ENCODE results near the gene PCLAF.
"Not testable (repeated sequence)": the region's sequence is repeated elsewhere in the genome, so short reads cannot be mapped to it uniquely, and the experiment has no call there.

GRCh38 chr15:64380130-64380870 is 941 bp downstream of the PCLAF start:
- not testable (repeated sequence) for TF ChIP-seq CTCF (conservative IDR thresholded peaks at IDR 0.05; ENCODE audit: low read depth, low read length); SMC3 (IDR thresholded peaks at IDR 0.05; ENCODE audit: low read depth, low read length); RAD21 (IDR thresholded peaks at IDR 0.05; ENCODE audit: low read length); FOS (IDR thresholded peaks at IDR 0.05; ENCODE audit: low read depth, low read length); POLR2A (IDR thresholded peaks at IDR 0.05; ENCODE audit: low read depth, low read length); RFX5 (IDR thresholded peaks at IDR 0.05; ENCODE audit: low read depth, low read length); MXI1 (IDR thresholded peaks at IDR 0.05; ENCODE audit: borderline replicate concordance, low read depth, low read length); MAZ (IDR thresholded peaks at IDR 0.05; ENCODE audit: borderline replicate concordance, low read depth, low read length); BHLHE40 (IDR thresholded peaks at IDR 0.05; ENCODE audit: low read depth, low read length)
